GM12878 (cell line): ENCODE measurements around the gene N4BP2L1. TPM values are rescaled to one million over a fixed set of nuclear protein-coding genes. Genes with fewer than 3 reads are reported as not detected.

ENCODE experiments used
- CUX1 ChIP-seq: IDR thresholded peaks from 2 replicates; pipeline ENCODE4 v1.6.1; 2012; ENCODE audit warnings: improper control_type of control experiment, low read depth, low read length; ENCODE audit not compliant: insufficient replicate concordance
- ZBTB11 ChIP-seq: fragments of 450-650 bp; formaldehyde crosslinking; IDR thresholded peaks from 2 replicates; pipeline ENCODE4 v1.5.0; 2022; ENCODE audit warnings: mild to moderate bottlenecking, missing genetic modification characterization
- polyA plus RNA-seq, 11 experiments: library from polyadenylated mRNA; depleted of rRNA in 4 of 11; unstranded in 6 of 11; stranded (reverse) in 5 of 11; fragments of >200 nt; fragmentation: Nextera tagmentation in 4 of 11; fragmentation: Illumina TruSeq in 1 of 11; extraction: Ambion mirVana in 4 of 11; extraction: Trizol in 1 of 11; gene quantifications; 1 replicate in 1 of 11; 2 replicates in 10 of 11; pipeline versions ENCODE4 v1.2.1 to v1.2.3, GENCODE V29; 2011 to 2016; ENCODE audit warnings: inconsistent platforms in 2 of 11, missing spikeins in 2 of 11, low read depth in 1 of 11
- total RNA-seq, 4 experiments: library from RNA; depleted of rRNA in 3 of 4; stranded (reverse); fragments of >200 nt in 3 of 4; fragmentation: Illumina TruSeq in 1 of 4; extraction: Trizol in 1 of 4; gene quantifications; 2 replicates each; pipeline versions ENCODE4 v1.2.1 to v1.2.3, GENCODE V29; 2013 to 2021

N4BP2L1 gene
- total and polyA plus RNA-seq, 10 of the 15 experiments (the other 5 are each of a cell fraction or from before 2014, with no cell fraction given) = 3.3 to 42.5 (median 16.2) TPM

GRCh38 chr13:32447894-32448623 lies 20.1 kb upstream of the N4BP2L1 start (continued):
- TF ChIP-seq CUX1 (no peak), ZBTB11 (CRISPR knock-in tag) (no peak)
